ENCODE results near the gene MED12.

Gene MED12

GRCh38 chrX:71154641-71155040, 36.2 kb downstream of the MED12 start:
- TF ChIP-seq MAX (IDR thresholded peaks at IDR 0.05; ENCODE audit: low read depth, low read length), result no peak
- no peak for TF ChIP-seq CTCF (IDR thresholded peaks at IDR 0.05; ENCODE audit: low read depth, low read length)
- H3K4me3 ChIP-seq (ENCODE audit: low read depth, low read length), result no peak overlapping the region
- DNase-seq (ENCODE audit: low read depth), result no peak

- H3K4me3 ChIP-seq (ENCODE audit: low read depth, low read length), result no peak overlapping the region
- TF ChIP-seq MYC (IDR thresholded peaks at IDR 0.05; ENCODE audit: low read depth, low read length), result no peak
These were observed 40.2 kb downstream of the MED12 start for GRCh38 chrX:71158603-71159002.

GRCh38 chrX:71159335-71159734, 40.9 kb downstream of the MED12 start:
- TF ChIP-seq MYC (IDR thresholded peaks at IDR 0.05; ENCODE audit: low read depth, low read length) (no peak), CTCF (IDR thresholded peaks at IDR 0.05; ENCODE audit: low read depth, low read length) (no peak), MAX (IDR thresholded peaks at IDR 0.05; ENCODE audit: low read depth, low read length) (no peak), POLR2A (IDR thresholded peaks at IDR 0.05; ENCODE audit: extremely low read depth, insufficient read length) (no peak)
- no peak for DNase-seq (ENCODE audit: low read depth)

More at GRCh38 chrX:71158603-71159002, 40.2 kb downstream of the MED12 start:
- DNase-seq (ENCODE audit: low read depth), result no peak

DNA sequence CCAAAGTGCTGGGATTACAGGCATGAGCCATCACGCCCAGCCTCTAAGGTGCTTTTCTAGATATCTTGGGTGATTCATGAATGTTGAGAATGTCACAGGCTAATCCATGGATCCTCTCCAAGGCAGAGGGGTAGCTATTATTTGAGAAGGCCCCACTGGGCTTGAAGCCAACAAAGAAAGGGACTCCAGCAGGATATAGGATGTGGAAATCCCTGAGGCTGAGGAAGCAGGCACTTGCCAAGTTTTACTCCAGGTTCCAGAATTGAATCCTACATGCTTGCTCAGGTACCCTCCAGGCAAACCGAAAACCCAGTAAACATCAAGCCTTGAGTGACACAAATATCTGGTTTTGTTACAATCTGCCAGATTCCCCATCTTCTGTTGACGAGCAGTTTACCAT, 42.1 kb downstream of the MED12 start:
- H3K4me3 ChIP-seq (ENCODE audit: low read depth, low read length), result no peak overlapping the region
- no peak for DNase-seq (ENCODE audit: low read depth)
- TF ChIP-seq MYC (IDR thresholded peaks at IDR 0.05; ENCODE audit: low read depth, low read length) (no peak), MAX (IDR thresholded peaks at IDR 0.05; ENCODE audit: low read depth, low read length) (no peak), POLR2A (IDR thresholded peaks at IDR 0.05; ENCODE audit: extremely low read depth, insufficient read length) (no peak), CTCF (IDR thresholded peaks at IDR 0.05; ENCODE audit: low read depth, low read length) (no peak)

More at GRCh38 chrX:71159335-71159734, 40.9 kb downstream of the MED12 start:
- H3K4me3 ChIP-seq (ENCODE audit: low read depth, low read length), result no peak overlapping the region

DNA sequence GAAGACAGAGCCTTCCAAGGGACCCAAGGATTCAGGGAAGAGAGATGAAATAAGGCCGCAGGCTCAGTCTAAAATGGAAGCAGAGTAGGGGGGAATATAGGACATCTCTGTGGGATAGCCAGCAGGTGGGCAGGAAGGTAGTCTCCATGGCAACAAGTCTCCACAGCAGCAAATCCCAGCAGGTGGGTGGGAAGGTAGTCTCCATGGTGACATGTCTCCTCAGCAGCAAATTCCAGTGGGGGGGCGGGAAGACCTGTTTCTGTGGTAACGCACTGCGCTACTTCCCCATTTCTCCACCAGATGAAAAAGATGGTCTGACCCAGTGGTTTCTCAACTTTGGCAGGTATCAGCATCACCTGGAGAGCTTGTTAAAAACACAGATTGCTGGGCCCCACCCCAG, 44.6 kb downstream of the MED12 start:
- H3K4me3 ChIP-seq (ENCODE audit: low read depth, low read length), result no peak overlapping the region
- TF ChIP-seq POLR2A (IDR thresholded peaks at IDR 0.05; ENCODE audit: extremely low read depth, insufficient read length), result no peak
- no peak for TF ChIP-seq CTCF (IDR thresholded peaks at IDR 0.05; ENCODE audit: low read depth, low read length)
- no peak for TF ChIP-seq MAX (IDR thresholded peaks at IDR 0.05; ENCODE audit: low read depth, low read length)
- TF ChIP-seq MYC (IDR thresholded peaks at IDR 0.05; ENCODE audit: low read depth, low read length), result no peak
- no peak for DNase-seq (ENCODE audit: low read depth)

DNA sequence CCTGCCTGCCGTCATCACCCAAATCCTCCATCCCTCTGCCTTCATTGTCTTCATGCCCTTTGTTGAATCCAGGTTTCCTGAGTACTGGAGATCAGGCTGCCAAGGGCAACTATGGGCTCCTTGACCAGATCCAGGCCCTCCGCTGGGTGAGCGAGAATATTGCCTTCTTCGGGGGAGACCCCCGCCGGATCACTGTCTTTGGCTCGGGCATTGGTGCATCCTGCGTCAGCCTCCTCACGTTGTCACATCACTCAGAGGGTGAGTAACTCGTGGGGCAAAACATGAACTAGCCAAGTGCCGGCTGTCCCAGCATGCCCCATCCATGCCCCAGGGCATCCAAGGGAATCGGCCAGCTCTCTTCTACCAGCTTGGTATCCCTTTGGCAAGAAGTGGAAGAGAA, 45.7 kb downstream of the MED12 start:
- no peak overlapping the region for H3K4me3 ChIP-seq (ENCODE audit: low read depth, low read length)
- no peak for TF ChIP-seq CTCF (IDR thresholded peaks at IDR 0.05; ENCODE audit: low read depth, low read length)
- no peak for TF ChIP-seq POLR2A (IDR thresholded peaks at IDR 0.05; ENCODE audit: extremely low read depth, insufficient read length)
- TF ChIP-seq MAX (IDR thresholded peaks at IDR 0.05; ENCODE audit: low read depth, low read length), result no peak
- no peak for TF ChIP-seq MYC (IDR thresholded peaks at IDR 0.05; ENCODE audit: low read depth, low read length)
- no peak for DNase-seq (ENCODE audit: low read depth)

Data from NB4 (cell line).